ENCODE measurements around the gene RPS6KB1. TPM values are rescaled to one million over a fixed set of nuclear protein-coding genes. Genes with fewer than 3 reads are reported as not detected.
"Not testable (repeated sequence)": the region's sequence is repeated elsewhere in the genome, so short reads cannot be mapped to it uniquely, and the experiment has no call there.

The RPS6KB1 gene
- total RNA-seq, 2 experiments from 2014 or later = 129 to 135 TPM

DNA sequence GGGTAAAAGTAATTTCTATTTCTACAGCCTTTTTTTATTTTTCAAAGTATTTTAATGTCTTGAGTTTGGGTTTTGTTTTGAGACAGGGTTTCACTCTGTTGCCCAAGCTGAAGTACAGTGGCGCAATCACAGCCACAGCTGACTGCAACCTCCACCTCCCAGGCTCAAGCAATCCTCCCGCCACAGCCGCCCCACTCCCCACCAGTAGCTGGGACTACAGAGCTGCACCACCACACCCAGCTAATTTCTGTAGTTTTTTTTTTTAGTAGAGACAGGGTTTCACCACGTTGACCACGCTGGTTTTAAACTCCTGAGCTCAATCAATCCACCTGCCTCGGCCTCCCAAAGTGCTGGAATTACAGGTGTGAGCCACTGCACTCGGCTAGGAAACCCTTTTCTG lies 44.1 kb upstream of the RPS6KB1 start:
- Mint-ChIP-seq H3K27ac (peak overlapping the region; percentile 78), H3K9me3 (no peaks in the 10 kb centered on the region), H3K27me3 (no peaks in the 10 kb centered on the region), H3K36me3 (ENCODE audit: low read depth) (no peaks in the 10 kb centered on the region), H3K4me3 (peak overlapping the region; percentile 26), H3K4me1 (ENCODE audit: low read depth) (peaks cover 59% of the 10 kb centered on the region)
- Histone ChIP-seq H3K4me3 (ENCODE audit: low read length) (no peak overlapping the region), H3K36me3 (ENCODE audit: insufficient read depth, low read length) (no peaks in the 10 kb centered on the region), H3K9me3 (ENCODE audit: control insufficient read depth in 1 of 2, insufficient read depth in 1 of 2, low read length in 2 of 2) (no peaks in the 10 kb centered on the region), H3K27ac (ENCODE audit: low read depth in 1 of 2, low read length in 2 of 2) (no peak overlapping the region), H3K27me3 (ENCODE audit: control insufficient read depth in 1 of 2, insufficient read depth in 2 of 2, low read length in 2 of 2) (no peaks in the 10 kb centered on the region), H3K4me1 (ENCODE audit: insufficient read depth, low read length) (peaks cover 75% of the 10 kb centered on the region)
- TF ChIP-seq, protein P1, sequence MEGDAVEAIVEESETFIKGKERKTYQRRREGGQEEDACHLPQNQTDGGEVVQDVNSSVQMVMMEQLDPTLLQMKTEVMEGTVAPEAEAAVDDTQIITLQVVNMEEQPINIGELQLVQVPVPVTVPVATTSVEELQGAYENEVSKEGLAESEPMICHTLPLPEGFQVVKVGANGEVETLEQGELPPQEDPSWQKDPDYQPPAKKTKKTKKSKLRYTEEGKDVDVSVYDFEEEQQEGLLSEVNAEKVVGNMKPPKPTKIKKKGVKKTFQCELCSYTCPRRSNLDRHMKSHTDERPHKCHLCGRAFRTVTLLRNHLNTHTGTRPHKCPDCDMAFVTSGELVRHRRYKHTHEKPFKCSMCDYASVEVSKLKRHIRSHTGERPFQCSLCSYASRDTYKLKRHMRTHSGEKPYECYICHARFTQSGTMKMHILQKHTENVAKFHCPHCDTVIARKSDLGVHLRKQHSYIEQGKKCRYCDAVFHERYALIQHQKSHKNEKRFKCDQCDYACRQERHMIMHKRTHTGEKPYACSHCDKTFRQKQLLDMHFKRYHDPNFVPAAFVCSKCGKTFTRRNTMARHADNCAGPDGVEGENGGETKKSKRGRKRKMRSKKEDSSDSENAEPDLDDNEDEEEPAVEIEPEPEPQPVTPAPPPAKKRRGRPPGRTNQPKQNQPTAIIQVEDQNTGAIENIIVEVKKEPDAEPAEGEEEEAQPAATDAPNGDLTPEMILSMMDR (IDR thresholded peaks at IDR 0.05) = no peak
- ATAC-seq (ENCODE audit: poor library complexity) (no peak), DNase-seq (peak in 4 of 14 experiments; percentile 33 to 50 (median 45))
- ChIA-PET POLR2A (interaction anchor here (0.7 to 4.6 kb wide), 5 partner anchors 11 to 87 kb away, joined by 3 to 36 read pairs (median 4); partner anchors contain the start of genes RPS6KB1 and TUBD1), CTCF (interaction anchor here (0.6 to 1.7 kb wide), 4 partner anchors 11 to 470 kb away, joined by 3 to 13 read pairs (median 4); no protein-coding TSS in a partner anchor)
- intact Hi-C loops (cut with DNase I, micrococcal nuclease) = no loop called here

DNA sequence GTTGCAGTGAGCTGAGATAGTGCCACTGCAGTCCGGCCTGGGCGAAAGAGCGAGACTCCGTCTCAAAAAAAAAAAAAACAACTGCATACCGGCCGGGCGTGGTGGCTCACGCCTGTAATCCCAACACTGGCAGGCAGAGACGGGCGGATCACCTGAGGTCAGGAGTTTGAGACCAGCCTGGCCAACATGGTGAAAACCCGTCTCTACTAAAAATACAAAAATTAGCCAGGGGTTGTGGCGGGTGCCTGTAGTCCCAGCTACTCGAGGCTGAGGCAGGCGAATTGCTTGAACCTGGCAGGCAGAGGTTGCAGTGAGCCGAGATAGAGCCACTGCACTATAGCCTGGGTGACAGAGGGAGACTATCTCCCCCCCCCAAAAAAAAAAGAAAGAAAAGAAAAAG lies 42.6 kb upstream of the RPS6KB1 start:
- peaks cover 65% of the 10 kb centered on the region for H3K4me1 ChIP-seq (ENCODE audit: insufficient read depth, low read length)
- POLR2A ChIA-PET = interaction anchor here (0.6 to 4.6 kb wide), 3 partner anchors 10 to 1500 kb away, joined by 3 to 36 read pairs (median 3); no protein-coding TSS in a partner anchor
- ATAC-seq (ENCODE audit: poor library complexity) = not testable (repeated sequence)

DNA sequence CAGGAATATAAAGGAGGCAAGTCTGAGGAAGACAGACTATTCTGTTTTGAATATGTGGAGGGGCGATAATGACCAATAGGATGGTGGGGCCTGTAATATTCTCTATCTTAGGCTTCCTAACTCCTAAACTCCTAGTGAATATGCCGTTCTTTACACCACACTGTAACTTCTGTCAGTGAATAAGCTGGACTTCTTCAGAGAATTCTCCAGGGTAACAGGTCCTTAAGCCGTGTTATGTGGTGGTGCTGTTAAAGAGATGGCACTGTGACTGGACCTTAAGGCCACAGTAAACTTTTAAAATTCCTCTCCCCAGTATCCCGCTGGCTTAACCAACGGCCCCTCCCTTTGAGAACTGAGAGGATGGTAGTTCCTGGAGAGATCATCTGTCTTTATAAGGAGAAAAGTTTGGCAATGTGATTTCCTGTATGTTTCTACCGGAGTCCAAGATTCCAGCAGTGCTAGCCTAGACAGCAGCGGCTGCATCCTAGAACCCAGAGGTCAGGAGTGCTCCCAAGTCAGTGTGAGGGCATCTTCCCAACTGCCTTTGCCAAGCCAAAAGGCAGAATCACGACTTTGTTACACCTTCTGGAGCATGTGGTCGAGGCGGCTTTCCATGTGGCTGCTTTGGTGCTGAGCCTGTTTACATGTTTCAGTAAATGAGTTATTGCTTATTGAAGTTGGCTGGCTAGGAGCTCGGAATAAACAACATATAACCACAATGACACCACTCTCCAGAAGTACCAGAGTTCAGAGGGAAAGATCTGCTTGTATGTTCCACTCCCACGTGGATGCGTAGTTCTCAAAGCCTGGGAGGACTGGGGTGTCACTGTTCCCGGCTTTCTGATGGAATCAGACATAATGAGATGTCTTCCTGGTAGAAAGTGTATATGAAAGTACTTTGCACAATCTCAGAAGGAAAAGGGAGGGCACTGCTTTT lies 41.2 kb upstream of the RPS6KB1 start:
- Mint-ChIP-seq H3K27ac (no peak overlapping the region), H3K36me3 (ENCODE audit: low read depth) (no peaks in the 10 kb centered on the region), H3K4me1 (ENCODE audit: low read depth) (peaks cover 39% of the 10 kb centered on the region), H3K27me3 (no peaks in the 10 kb centered on the region), H3K9me3 (no peaks in the 10 kb centered on the region), H3K4me3 (no peak overlapping the region)
- intact Hi-C loops (cut with DNase I, micrococcal nuclease) = no loop called here
- peaks cover 52% of the 10 kb centered on the region for H3K4me1 ChIP-seq (ENCODE audit: insufficient read depth, low read length)
- H3K9me3 ChIP-seq (ENCODE audit: control insufficient read depth in 1 of 2, insufficient read depth in 1 of 2, low read length in 2 of 2) = no peaks in the 10 kb centered on the region
- POLR2A ChIA-PET = interaction anchor here (2.4 kb wide), 1 partner anchor 66 kb away, joined by 18 read pairs; no protein-coding TSS in a partner anchor
- no peaks in the 10 kb centered on the region for H3K36me3 ChIP-seq (ENCODE audit: insufficient read depth, low read length)
- CTCF ChIA-PET = interaction anchor here (1.6 kb wide), 1 partner anchor 98 kb away, joined by 6 read pairs; no protein-coding TSS in a partner anchor
- no peak for ATAC-seq (ENCODE audit: poor library complexity)
- DNase-seq = no peak
- no peaks in the 10 kb centered on the region for H3K27me3 ChIP-seq (ENCODE audit: control insufficient read depth in 1 of 2, insufficient read depth in 2 of 2, low read length in 2 of 2)
- H3K4me3 ChIP-seq (ENCODE audit: low read length) = no peak overlapping the region
- H3K27ac ChIP-seq (ENCODE audit: low read depth in 1 of 2, low read length in 2 of 2) = no peak overlapping the region
- TF ChIP-seq, protein P1 (IDR thresholded peaks at IDR 0.05) = no peak

More for the DNA sequence above, 42.6 kb upstream of the RPS6KB1 start:
- H3K27me3 ChIP-seq (ENCODE audit: control insufficient read depth in 1 of 2, insufficient read depth in 2 of 2, low read length in 2 of 2); H3K9me3 Mint-ChIP-seq; H3K4me3 Mint-ChIP-seq; H3K36me3 Mint-ChIP-seq (ENCODE audit: low read depth); H3K4me3 ChIP-seq (ENCODE audit: low read length); DNase-seq; H3K9me3 ChIP-seq (ENCODE audit: control insufficient read depth in 1 of 2, insufficient read depth in 1 of 2, low read length in 2 of 2); intact Hi-C loops (cut with DNase I, micrococcal nuclease); H3K27me3 Mint-ChIP-seq; H3K27ac ChIP-seq (ENCODE audit: low read depth in 1 of 2, low read length in 2 of 2); H3K27ac Mint-ChIP-seq; H3K36me3 ChIP-seq (ENCODE audit: insufficient read depth, low read length): not testable (repeated sequence)
- CTCF ChIA-PET = interaction anchor here (0.7 to 1.6 kb wide), 3 partner anchors 96 to 1291 kb away, joined by 3 to 6 read pairs (median 4); no protein-coding TSS in a partner anchor
- peaks cover 53% of the 10 kb centered on the region for H3K4me1 Mint-ChIP-seq (ENCODE audit: low read depth)

DNA sequence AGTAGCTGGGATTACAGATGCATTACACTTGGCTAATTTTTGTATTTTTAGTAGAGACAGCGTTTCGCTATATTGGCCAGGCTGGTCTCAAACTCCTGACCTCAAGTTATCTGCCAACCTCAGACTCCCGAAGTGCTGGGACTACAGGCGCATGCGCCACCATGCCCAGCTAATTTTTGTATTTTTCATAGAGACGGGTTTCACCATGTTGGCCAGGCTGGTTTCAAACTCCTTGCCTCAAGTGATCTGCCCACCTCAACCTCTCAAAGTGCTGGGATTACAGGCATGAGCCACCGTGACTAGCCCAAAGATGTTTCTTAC lies 40.1 kb upstream of the RPS6KB1 start:
- not testable (repeated sequence) for H3K36me3 ChIP-seq (ENCODE audit: insufficient read depth, low read length); DNase-seq; H3K9me3 ChIP-seq (ENCODE audit: control insufficient read depth in 1 of 2, insufficient read depth in 1 of 2, low read length in 2 of 2); H3K4me3 ChIP-seq (ENCODE audit: low read length); H3K4me3 Mint-ChIP-seq; ATAC-seq (ENCODE audit: poor library complexity); H3K27ac ChIP-seq (ENCODE audit: low read depth in 1 of 2, low read length in 2 of 2); H3K27me3 Mint-ChIP-seq; H3K27me3 ChIP-seq (ENCODE audit: control insufficient read depth in 1 of 2, insufficient read depth in 2 of 2, low read length in 2 of 2); H3K9me3 Mint-ChIP-seq; H3K36me3 Mint-ChIP-seq (ENCODE audit: low read depth)
- ChIA-PET CTCF (interaction anchor here (0.7 to 2.2 kb wide), 11 partner anchors 11 to 107 kb away, joined by 3 to 8 read pairs (median 3); no protein-coding TSS in a partner anchor), POLR2A (interaction anchor here (0.8 to 2.4 kb wide), 8 partner anchors 11 to 99 kb away, joined by 3 to 22 read pairs (median 4); no protein-coding TSS in a partner anchor)
- peaks cover 31% of the 10 kb centered on the region for H3K4me1 Mint-ChIP-seq (ENCODE audit: low read depth)
- peaks cover 41% of the 10 kb centered on the region for H3K4me1 ChIP-seq (ENCODE audit: insufficient read depth, low read length)
- H3K27ac Mint-ChIP-seq = peak overlapping the region; percentile 66
- intact Hi-C loops (cut with DNase I, micrococcal nuclease) = loop anchor here in 1 of 2 experiments (1.0 kb wide), 1 partner anchor 67 kb away; no protein-coding TSS in a partner anchor
